ENCODE measurements around the gene JAK1. TPM values are rescaled to one million over a fixed set of nuclear protein-coding genes. Genes with fewer than 3 reads are reported as not detected.

The JAK1 gene
- total RNA-seq, 1 donor from 2014 or later, result 125 TPM

DNA sequence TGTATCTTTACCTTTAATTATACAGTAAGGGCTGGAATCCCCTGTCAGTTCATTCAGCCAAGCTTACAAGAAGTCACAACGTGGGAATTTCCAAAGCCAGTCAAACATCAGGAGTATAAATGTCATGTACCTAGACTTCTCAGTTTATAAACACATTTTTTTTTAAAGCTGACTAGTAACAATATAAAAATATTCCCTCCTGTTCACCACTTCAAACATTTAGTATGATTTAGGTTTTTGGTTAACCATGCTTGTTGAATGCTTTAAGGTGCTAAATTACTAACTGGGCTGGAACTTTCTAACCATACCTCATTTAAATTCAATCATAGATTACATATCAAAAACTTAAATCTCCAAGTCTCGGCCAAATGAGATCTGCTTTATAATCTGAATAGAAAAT, 44.0 kb downstream of the JAK1 start:
- peak in 1 of 2 donors; percentile 29 for DNase-seq (ENCODE audit: low read depth in 2 of 2)

DNA sequence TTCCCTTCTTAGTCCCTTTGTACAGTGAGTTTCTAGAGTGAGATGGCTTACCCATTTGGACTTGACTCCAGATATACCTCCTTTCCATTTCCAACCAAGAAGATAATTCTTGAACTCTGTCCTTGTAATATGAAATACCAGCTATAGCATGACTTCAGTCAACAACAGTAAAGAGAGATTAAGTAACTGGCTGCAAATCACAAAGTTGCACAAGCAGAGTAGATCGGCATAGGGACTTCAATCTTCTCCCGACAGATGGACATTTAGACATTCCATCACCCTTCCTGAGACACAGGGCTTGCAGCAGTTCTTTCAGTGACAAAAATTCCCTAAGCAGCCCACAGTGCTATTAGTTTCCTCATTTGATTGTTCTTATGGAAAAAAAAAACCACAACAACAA, 44.6 kb downstream of the JAK1 start:
- peak in 1 of 2 donors; percentile 26 for DNase-seq (ENCODE audit: low read depth in 2 of 2)

DNA sequence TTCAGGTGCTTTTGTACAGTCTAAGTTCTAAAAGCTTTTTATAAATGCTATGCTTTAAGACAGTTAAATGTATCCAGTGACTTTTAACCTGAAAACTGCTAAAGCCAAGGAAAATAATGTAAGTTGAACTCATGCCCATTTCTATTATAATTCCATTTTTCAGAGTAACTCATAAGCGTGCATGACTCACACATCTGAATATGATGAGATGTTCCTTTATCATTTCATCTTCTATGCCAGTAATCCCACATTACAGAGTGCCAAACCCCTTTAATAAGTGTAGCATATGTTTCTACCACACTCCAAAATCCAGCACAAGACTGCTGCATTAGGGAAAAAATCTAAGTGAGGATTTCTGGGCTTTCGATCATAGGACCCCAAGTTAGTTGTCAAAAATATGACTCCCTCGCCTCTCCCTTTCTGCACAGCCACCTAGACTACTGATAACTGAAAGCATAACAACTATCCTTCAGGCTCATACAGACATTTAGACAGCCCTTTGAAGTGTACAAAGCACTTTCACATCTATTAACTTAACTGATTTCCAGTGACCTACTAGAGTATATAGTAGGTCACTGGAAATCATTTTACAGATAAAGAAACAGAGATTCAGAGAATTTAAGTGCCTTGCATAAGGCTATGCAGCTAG, 45.3 kb downstream of the JAK1 start:
- peak; percentile 73 to 74 for DNase-seq (ENCODE audit: low read depth in 2 of 2)

DNA sequence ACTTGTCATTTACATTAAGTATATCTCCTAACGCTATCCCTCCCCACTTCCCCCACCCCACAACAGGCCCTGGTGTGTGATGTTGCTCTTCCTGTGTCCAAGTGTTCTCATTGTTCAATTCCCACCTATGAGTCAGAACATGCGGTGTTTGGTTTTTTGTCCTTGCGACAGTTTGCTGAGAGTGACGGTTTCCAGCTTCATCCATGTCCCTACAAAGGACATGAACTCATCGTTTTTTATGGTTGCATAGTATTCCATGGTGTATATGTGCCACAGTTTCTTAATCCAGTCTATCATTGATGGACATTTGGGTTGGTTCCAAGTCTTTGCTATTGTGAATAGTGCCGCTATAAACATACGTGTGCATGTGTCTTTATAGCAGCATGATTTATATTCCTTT, 47.2 kb downstream of the JAK1 start:
- peak in 1 of 2 donors; percentile 32 for DNase-seq (ENCODE audit: low read depth in 2 of 2)

DNA sequence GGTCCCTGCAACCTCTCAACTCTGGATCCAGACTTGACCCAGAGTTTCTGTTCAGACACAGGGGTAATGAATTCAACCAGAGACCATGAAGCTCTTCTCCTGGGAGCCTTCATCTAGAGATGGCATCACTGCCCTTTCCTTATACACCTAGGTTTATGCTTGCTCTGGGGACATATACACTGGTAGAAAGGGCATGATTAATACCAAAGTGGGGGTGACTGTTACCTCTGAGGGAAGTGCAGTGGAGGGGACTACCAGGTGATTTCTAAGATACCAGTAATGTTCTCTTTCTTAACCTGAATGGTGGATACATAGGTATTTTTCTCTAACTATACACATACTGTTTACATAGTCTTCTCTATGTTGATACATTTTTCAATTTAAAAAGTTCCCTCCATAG, 48.4 kb downstream of the JAK1 start:
- no peak for DNase-seq (ENCODE audit: low read depth in 2 of 2)

DNA sequence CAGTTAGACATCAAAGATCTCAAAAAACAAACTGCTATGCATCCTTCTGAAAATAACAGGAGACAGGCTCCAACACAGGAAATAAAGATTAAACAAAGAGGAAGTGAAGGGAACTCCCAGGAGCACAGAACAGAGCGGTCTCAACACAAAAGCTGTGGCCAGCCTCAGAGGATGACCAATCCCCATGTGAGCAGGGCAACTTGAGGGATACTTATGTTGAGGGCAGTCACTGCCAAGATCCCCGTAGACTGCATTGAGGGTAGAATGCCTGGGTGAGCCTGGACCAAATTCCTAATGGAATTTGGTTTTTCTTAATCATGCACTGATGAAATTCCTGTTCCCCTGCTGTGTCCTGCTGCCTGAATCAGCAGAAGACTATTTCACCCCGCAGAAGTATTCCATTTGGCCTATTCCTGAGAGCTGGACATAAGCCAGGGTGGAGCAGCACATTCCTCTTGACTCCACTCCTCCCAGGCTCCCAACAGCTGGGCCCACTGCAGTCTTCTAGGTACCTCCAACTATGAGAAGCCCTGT, 49.0 kb downstream of the JAK1 start:
- DNase-seq (ENCODE audit: low read depth in 2 of 2), result peak; percentile 43 to 95

DNA sequence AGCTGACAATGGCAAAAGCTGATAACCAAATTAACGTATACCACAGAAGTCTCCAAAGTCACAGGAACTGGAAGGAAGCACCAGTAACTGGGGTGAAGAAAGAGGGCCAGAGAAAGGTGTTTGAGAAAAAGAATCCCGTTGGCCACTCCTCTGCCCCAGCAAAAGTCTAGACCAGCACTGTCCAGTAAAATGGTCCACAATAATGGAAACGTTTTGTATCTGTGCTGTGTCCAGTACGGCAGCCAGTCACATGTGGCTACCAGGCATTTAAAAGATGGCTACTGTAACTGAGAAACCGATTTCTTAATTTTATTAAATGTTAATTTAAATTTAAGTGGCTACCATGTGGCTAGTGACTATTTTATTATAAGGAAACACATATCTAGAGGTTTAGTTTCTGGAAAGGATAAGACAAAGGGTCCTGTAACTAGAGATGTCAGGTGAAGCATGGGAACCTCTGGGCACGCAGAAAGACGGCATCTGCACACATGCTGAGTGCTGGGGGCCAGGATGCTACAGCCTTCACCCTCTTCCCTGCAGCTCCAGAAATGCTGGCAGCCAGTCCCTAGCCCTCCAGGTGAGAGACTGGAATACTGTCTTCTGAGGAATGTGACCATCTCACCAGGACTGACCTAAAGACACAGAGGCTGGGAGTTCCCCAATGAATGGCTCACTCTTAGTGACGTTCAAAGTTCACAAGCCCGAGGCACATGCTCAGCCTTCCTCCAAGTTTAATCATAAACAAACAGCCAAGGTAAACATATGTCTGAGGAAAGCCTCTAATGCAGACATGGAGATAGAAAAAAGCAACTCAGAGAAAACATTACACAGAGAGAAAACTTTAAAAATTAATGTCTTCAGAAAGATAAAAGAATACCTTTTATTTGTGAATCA, 50.7 kb downstream of the JAK1 start:
- DNase-seq (ENCODE audit: low read depth in 2 of 2), result peak in 1 of 2 donors; percentile 80

DNA sequence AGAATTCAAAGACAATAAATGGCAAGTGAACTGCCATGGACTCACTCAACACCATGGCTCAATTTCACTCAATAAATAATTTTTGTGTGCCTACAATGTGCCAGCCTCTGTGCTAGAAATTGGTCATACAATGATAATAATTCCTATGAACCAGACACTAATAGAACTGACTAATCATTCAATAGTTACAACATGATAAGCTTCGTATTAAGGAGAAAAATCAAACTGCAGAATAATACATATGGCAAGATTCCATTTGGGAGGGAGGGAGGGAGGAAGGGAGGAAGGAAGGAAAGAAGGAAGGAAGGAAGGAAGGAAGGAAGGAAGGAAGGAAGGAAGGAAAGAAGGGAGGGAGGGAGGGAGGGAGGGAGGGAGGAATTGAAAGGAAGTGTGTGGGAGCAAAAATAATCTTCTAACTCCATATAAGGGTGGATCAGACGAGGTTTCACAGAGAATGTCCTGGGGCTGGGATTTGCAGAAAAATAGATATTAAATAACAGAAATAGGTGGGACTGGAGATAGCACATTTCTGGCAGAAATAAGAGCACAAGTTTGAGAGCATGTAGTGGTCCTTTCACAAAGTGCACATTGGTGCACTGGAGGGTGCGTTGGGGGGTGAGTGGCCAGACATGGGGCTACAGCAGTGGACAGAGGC, 52.9 kb downstream of the JAK1 start:
- no peak for DNase-seq (ENCODE audit: low read depth in 2 of 2)

DNA sequence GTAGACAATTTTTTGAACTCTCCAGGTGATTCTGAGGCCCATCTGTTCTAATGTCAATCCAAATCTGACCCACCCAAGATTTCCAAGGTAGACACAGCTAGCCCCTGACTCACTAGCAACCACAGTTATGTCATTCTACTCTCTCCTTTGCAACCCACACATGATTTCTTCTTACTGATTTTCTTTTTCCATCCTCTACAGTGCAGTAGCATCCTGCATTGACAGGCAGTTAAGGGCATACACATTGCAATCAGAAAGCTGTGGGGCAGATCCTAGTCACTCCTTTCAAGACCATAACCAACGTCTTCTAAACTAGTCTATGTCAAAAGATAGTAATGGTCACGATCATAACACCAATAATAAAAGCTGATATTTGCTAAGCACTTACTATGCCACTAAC, 54.2 kb downstream of the JAK1 start:
- no peak for DNase-seq (ENCODE audit: low read depth in 2 of 2)

DNA sequence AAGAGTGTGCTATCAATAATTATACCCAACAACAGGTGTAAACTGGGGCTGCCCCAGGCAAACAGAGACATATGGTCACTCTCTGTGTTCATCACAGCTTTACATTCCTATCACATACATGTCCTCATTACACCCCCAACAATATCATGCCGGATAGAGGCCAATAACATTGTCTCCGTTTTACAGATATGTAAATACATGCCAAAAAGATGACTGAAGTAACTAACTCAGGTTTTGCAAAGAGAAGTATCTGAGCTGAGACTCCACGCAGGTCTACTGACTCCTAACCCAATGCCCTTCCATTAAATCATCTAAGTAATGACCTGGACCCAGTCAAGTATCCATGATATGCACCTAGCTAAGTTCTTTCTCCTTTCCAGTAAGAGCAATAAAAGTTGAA, 55.0 kb downstream of the JAK1 start:
- DNase-seq (ENCODE audit: low read depth in 2 of 2), result no peak

DNA sequence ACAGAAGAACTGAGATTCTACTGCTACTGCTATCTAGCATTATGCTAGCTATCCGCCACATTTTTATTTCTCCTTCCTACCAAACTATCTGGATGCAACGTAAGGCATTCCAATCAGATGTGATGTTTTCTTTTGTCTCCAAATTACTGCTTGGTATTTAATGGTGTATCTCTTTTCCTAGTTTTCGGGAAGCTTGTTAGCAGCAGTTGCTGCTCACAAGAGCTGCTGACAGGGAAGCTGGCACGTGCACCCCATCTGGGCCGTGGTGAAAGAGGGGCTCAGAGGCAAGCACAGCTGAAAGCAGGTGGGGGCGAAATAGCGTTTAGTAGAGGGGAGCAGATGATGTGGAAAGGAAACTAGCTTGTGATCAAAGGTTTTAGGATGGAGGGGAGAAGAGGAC, 57.3 kb downstream of the JAK1 start:
- DNase-seq (ENCODE audit: low read depth in 2 of 2), result no peak

DNA sequence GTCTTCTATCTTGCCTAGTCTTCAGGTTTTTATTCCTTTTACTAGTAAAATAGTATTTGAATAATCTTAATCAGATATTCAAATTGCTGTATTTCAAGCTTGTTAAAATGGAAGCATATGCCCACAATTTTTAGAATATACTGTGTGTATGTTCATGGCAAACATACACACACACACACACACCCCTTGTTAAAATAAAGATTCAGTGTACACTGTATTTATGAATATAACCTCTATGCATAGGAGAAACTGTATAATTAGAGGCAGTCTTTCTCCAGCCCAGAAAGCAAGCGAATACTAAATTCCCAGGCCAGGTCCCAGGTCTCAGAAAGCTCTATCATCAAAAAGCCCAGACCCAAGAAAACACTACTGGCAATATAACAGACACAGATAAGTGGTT, 57.8 kb downstream of the JAK1 start:
- DNase-seq (ENCODE audit: low read depth in 2 of 2), result no peak

DNA sequence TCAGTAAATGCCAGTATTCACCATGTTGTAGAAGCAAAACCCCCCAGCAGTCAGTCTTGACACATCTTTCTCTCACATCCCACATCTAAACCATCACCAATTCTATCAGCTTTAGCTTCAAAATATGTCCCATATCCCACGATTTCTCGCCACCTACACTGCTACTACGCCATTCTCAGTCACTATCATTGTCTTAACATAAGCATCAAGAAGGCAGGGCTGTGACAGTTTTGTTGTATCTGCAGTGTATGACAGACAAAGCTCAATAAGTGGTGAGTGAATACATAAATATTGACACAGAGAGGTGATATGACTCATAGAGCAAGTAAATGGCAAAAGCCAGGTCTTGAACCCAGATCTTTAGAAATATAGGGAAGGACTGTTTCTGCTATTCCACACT, 59.9 kb downstream of the JAK1 start:
- peak in 1 of 2 donors; percentile 27 for DNase-seq (ENCODE audit: low read depth in 2 of 2)

DNA sequence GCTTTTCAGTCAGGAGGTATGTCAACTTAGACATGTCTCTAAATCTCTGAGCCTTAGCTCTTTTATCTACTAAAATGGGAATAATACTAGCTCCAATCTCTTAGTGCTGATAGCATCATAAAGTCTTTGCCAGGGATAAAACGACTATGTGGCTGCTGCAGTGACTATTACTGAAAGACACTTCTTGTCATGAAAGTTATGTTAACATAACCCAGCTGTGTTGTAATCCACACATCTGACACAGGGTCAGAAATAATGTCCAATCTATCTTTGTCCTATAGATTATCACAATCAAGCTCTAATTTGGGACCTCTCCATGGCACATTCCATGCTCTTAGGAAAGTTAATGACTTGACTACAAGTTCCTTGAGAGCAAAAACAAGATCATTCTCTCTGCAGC, 62.8 kb downstream of the JAK1 start:
- no peak for DNase-seq (ENCODE audit: low read depth in 2 of 2)

DNA sequence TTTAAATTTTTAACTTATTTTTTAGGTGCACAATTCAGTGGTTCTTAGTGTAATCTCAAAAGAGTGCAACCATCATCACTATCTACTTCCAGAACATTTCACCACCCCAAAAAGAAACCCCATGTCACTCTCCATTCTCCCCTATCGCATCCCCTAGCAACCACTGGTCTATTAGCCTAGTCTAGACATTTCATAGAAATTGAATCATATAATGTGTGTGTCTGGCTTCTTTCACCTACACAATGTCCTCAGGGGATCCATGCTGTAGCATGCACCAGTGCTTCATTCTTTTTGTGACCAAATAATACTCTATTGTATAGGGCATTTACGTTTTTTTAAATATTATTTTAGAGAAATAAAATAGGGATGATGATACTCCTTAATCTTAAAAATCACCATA, 64.7 kb downstream of the JAK1 start:
- DNase-seq (ENCODE audit: low read depth in 2 of 2), result no peak

DNA sequence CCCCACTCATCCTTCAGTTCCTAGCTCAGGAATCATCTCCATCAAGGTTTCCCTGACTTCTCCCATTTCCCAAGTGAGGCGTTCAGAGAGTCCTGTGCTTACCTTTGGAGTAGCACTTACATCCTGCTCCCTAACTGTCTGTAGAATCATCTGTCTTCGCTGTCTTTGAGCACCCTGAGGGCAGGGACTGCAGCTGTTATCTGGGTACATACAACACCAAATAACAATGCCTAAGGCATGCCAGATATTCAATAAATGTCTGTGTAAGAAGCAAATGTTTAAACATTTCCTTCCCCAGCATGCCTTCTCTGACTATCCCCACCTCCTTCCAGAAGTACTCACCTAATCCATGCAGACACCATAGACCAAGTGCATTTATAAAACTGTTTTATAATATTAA, 65.4 kb downstream of the JAK1 start:
- DNase-seq (ENCODE audit: low read depth in 2 of 2), result no peak

DNA sequence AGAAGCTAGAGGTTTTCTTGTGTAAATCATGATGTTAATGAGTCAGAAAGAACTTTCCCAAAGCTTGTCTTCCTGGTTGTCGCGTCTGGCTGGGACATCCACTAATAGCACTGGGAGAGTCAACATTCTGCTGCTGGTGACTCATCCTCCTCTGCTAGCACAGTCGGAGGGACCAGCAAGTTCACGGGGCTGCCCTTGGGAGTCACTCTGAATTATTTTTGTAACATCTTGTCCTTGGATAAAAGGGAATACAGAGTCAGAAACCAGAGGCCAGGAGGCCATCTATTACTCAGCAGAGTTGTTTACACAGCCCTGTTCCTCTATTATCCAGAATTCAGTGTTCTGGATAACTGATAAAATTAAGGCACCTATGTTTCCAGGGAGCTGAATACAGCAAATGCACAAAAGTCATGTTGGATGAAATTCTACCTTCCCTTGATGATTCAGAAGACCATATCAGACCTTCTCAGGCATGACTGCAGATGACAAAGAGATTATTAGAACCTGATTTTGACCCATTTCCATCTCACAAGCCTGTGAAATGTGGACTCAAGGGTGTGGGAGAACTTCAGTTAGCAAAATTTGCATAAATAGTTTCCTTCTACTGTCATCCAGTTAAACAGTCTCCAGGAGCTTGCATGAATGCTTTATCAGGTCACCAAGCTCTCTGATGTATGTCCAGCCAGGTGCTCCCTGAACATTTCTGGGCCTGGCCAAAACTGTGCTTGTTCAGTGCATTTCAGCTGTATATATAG, 68.1 kb downstream of the JAK1 start:
- peak; percentile 89 to 99 for DNase-seq (ENCODE audit: low read depth in 2 of 2)

DNA sequence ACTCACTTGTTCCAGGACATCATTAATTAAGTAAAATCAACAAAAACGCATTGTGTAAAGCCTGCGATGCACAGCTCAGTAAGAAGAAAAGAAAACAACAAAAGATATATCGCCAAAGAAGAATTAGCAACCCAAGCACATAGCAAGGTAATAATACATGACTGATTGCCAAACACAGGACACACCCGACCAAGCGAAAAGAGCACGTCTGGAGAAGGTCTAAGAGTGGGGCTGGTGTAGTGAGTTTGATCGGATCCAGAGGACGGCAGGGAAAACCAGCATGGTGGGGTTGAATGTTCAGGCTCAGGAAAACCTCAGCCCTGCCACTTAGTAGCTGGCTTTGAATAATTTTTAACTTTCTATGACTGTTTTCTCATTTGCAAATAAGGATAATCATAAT, 69.8 kb downstream of the JAK1 start:
- DNase-seq (ENCODE audit: low read depth in 2 of 2), result no peak

DNA sequence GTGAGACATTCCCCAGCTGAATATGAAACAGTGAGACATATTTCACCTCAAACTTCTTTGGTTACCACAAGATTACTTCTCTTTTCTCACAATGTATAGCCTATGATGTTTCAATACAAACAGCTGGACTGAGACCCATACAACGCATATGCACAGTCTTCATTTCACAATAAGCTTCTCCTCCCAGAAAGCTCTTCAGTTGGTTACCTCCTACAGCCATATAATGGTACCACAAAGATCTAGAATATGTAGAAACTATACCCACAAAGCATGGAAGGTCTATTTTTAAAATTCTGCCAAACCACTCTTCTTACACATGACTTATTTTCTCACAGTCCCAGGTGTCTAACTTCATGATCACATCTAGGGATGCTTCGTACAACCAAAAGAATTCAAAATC, 70.8 kb downstream of the JAK1 start:
- no peak for DNase-seq (ENCODE audit: low read depth in 2 of 2)

DNA sequence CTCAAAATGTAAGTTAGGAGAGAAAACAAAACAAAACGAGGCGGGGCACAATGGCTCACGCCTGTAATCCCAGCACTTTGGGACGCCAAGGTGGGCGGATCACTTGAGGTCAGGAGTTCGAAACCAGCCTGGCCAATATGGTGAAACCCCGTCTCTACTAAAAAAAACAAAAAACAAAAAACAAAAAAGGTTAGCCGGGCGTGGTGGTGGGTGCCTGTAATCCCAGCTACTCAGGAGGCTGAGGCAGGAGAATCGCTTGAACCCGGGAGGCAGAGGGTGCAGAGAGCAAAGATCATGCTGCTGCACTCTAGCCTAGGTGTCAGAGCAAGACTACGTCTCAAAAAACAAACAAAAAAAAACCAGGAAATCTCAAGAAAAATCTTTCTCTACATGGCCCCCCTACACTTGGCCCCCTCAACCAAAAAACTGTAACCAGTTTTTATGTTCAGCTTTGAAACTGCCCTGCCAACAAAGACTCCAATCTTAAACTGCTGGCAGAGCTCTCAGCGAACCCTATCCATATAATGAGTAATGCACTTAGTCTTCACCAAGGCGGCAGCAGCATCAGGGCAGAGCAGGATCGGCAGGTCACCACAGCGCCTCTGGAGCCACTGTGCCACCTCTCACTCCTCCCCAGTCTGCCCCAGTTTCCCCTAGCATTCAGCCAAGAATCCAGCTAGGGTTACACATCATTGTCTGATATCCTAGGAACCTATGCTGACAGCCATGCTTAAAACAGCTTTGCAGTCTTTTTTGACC, 71.7 kb downstream of the JAK1 start:
- DNase-seq (ENCODE audit: low read depth in 2 of 2), result no peak

DNA sequence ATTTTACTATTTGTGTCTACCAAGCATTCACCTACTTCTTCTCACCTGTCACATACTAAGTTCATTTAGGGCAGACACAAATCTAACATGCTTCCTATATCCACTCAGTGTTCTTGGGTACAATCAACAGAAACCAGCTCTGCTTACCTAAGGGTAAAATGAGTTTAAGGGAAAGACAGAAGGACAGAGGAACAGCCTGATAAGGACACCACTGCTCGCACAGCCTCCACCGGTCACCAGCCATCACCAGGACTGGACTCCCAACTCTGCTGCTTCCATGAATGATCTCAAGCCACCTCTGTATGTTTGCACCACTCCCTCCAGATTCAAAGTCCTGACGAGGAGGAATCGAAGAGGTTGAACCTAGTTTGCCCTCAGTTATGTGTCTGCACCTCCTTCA, 72.4 kb downstream of the JAK1 start:
- no peak for DNase-seq (ENCODE audit: low read depth in 2 of 2)
